ENCODE results near the gene TP53AIP1. TPM values are rescaled to one million over a fixed set of nuclear protein-coding genes. Genes with fewer than 3 reads are reported as not detected.

Gene TP53AIP1
- total and polyA plus RNA-seq, 12 donors, result 0.01 TPM; not detected in 11

DNA sequence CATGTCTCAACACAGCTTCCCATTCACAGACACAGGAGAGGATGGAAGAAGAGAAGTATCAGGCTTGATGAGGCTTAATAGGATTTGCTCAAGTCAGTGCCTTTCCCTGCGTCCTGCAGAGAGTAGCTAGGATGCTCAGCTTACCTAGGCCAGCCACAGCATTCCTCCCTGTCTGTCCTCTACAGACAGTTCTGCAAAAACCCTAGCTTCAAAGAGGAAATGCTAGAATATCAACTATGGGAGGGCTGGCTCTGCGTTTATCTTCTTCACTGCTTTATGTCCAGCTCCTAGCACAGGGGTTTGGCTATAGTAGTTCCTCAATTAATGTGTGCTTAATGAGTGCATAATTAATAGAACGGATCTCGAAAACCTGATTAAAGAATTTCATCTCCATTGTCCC is 35.1 kb downstream of the TP53AIP1 start:
- intact Hi-C loops (cut with DNase I), result no loop called here
- H3K4me3 ChIP-seq, result no peak overlapping the region
- 91 to 93% methylated on average over 4 of the region's 4 CpGs for WGBS, 2 donors
- peaks cover 0 to 5% (median 0%) of the 10 kb centered on the region in 7 donors for H3K27me3 ChIP-seq
- ATAC-seq, result no peak
- TF ChIP-seq CTCF (IDR thresholded peaks at IDR 0.05), result no peak
- no peaks in the 10 kb centered on the region for H3K9me3 ChIP-seq
- H3K4me1 ChIP-seq, result peaks cover 7 to 70% (median 43%) of the 10 kb centered on the region in 9 donors
- no peak for DNase-seq
- H3K36me3 ChIP-seq, result no peaks in the 10 kb centered on the region
- peak overlapping the region in 2 of 10 donors; percentile 28 to 56 for H3K27ac ChIP-seq

DNA sequence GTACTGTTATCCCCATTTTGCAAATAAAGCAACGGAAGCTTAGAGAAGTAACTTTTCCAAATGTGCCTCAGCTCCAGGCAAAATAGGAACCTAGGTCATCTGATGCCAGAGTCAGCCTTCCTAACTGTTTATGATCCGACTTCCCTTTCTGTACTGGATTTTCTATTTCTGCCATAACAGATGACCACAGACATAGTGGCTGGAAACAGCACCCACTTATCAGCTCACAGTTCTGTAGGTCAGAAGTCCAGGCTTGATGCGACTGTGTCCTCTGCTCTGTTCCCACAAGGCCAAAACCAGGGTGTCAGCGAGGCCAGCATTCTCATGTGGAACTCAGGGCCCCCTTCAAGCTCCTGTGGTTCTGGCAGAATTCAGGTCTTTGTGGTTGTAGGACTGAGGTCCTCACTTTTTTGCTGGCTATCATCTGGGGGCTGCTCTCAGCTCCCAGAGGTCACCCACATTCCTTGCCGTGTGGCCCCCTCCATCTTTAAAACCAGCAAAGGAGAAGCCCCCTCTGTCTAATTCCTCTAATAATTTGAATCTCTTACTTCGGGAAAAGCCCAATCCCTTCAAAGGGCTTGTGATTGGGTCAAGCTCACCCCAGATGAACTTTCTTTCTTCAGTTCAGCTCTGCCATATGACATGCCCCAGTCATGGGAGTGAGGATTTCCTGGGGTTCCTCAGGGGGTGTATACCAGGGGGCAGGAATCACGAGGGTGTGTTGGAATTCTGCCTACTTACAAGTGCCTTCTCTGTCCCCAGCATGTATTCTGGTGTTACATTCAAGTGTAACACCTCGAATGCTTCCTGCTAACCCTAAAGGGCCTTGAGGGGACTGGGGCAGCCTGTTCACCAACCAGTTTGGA is 36.3 kb downstream of the TP53AIP1 start:
- TF ChIP-seq CTCF (IDR thresholded peaks at IDR 0.05), result peak in 1 of 9 donors; percentile 1
- intact Hi-C loops (cut with DNase I), result no loop called here
- Histone ChIP-seq H3K27me3 (peaks cover 0 to 5% (median 0%) of the 10 kb centered on the region in 7 donors), H3K4me1 (peaks cover 7 to 70% (median 43%) of the 10 kb centered on the region in 9 donors), H3K27ac (peak overlapping the region in 3 of 10 donors; percentile 8 to 86 (median 80)), H3K36me3 (no peaks in the 10 kb centered on the region), H3K4me3 (peak overlapping the region in 7 of 10 donors; percentile 60 to 79 (median 61)), H3K9me3 (no peaks in the 10 kb centered on the region)
- 70 to 76% methylated on average over 8 of the region's 8 CpGs for WGBS, 2 donors
- ATAC-seq (peak in 6 of 8 donors; percentile 12 to 28 (median 14)), DNase-seq (no peak)

DNA sequence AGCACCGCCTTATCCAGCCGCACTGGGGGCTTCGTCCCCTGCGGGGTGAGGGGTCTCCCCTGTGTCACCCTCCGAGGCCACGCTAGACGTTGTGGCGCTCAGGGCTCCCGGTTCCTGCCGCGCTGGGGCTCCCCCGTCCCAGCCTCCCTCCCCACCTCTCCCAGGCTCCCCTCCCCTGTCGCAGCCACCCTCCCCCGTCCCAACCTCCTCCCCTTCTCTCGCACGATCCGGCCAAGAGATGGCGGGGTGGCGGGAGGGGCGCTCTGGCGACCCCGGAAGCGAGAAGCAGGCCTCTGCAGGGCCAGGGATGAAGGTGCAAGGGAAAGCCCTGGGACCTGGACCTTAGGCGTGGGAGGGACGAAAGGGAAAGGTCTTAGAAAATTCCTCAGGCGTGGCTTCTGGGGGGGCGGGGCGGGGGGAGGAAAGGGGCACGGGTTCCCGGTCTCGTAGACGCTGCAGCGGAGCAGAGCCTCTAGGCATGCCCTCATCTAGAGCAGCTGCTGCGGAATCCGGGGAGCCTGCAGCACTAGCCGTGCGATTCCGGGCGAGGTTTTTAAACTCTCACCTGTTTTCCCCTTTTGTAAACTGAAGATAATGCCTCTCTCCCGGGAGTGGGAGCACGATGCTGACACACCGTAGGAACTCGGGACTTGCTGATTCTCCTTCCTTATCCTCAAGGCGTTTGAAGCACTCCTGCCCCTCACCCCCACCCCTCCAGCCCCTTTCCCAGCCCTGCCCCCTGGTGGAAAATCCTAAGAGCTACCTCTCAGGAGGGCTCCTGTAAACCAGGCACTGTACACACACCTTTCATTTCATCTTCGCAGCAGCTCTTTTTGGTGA is 37.1 kb downstream of the TP53AIP1 start:
- Histone ChIP-seq H3K4me1 (peaks cover 7 to 70% (median 43%) of the 10 kb centered on the region in 9 donors), H3K27me3 (peaks cover 0 to 5% (median 0%) of the 10 kb centered on the region in 7 donors), H3K27ac (peak overlapping the region in 9 of 10 donors; percentile 58 to 86 (median 69)), H3K4me3 (peak overlapping the region; percentile 46 to 79 (median 61)), H3K36me3 (no peaks in the 10 kb centered on the region), H3K9me3 (no peaks in the 10 kb centered on the region)
- TF ChIP-seq CTCF (IDR thresholded peaks at IDR 0.05), result peak; percentile 15 to 58 (median 48)
- intact Hi-C loops (cut with DNase I), result no loop called here
- ATAC-seq (peak; percentile 39 to 75 (median 62)), DNase-seq (no peak)
- WGBS, 2 donors, result 2 to 3% methylated on average over 43 to 45 of the region's 45 CpGs
